Right ventricle myocardium inferior (tissue), 1 donor: Measurements from ENCODE around the gene SMYD3. TPM values are rescaled to one million over a fixed set of nuclear protein-coding genes. Genes with fewer than 3 reads are reported as not detected.
"Not testable (repeated sequence)": the region's sequence is repeated elsewhere in the genome, so short reads cannot be mapped to it uniquely, and the experiment has no call there.

Experiments
- ATAC-seq: fragments of 200-7000 bp; cut with Tn5 transposase; one replicate; pipeline ENCODE4 v1.9.1; 2020; ENCODE audit warnings: mild to moderate bottlenecking, moderate library complexity
- DNase-seq: peaks from one replicate; pipeline ENCODE4 v3.0.0; 2021; ENCODE audit errors: missing footprints
- intact Hi-C: fragments of 100-400 bp; cut with DNase I; formaldehyde crosslinking; loops from one replicate; pipeline ENCODE4 v1.11.0; 2022
- total RNA-seq: library from RNA; stranded (reverse); fragmentation: NEBNext Ultra II Directional; extraction: Animal tissue kit (Norgen Biotek cat#: 25700); gene quantifications from one replicate; pipeline ENCODE4 v1.2.1, GENCODE V29; 2021
- donor health status: DM: no; HTN: yes; CAD: no; lungs with severe emphysema.

SMYD3 gene
- total RNA-seq, 1 donor from 2014 or later = 8.8 TPM

DNA sequence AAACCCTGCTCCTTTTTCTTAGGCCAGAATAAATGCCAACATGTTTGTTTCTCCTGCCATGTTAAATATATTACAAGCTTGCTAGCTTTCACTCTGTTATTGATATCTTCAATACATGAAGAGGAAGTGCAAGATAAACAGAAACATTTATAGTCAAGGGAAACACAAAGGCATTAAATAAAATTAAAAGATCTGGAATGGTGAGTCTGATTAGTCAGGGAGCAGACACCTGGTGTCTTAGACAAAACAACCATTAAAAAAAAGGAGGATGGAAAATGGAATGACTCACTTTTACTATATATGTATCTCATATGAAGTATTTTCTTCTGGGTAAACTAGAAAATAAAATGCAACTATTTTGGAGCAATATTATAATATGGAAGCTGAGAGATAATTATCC, 123.3 kb downstream of the SMYD3 start:
- ATAC-seq (no peak), DNase-seq (no peak)
- intact Hi-C loops = no loop called here

DNA sequence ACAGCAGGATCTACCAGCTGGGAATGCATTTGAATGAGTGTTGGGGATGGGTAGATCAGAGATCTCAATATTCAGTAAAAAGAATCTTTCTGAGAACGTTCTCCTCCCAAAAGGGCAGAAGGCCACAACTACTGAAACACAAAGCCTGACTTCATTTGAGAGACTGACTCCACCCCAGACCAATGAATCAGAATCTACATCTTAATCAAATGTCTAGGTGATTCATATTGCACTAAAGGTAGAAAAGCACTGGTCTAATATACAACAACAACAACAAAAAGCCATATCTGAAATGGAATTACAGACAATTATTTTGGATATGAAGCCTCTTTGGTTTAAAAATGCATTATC, 123.9 kb downstream of the SMYD3 start:
- ATAC-seq (no peak), DNase-seq (no peak)

DNA sequence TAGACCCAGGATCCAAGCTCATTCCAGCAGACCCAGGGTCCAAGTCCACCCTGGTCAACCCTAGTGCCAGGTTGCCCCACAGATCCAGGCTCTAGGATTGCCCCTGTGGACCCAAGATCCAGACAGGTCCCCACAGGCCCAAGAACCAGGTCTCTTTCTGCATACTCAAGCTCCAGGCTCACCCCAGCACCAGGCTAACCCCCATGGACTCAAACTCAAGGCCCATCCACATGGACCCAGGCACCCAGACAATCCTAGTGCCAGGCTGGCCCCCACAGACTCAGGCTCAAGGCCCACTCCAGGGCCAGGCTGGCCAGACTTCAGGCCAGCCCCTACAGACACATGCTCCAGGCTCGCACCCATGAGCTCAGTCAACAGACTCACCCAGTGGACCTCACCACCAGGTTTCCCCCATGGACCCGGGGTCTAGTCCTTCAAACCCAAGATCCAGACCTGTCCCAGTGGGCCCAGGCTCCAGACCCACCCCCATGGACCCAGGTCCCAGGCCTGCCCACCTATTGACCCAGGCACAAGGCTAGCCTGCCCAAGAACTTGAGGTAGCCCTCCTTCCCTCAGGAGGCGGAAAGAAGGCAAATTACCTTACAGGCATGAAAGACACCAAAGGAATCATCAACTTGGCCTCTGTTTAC, 124.4 kb downstream of the SMYD3 start:
- no peak for ATAC-seq
- no peak for DNase-seq
- intact Hi-C loops = no loop called here

More for the DNA sequence above, 123.9 kb downstream of the SMYD3 start:
- intact Hi-C loops = no loop called here

DNA sequence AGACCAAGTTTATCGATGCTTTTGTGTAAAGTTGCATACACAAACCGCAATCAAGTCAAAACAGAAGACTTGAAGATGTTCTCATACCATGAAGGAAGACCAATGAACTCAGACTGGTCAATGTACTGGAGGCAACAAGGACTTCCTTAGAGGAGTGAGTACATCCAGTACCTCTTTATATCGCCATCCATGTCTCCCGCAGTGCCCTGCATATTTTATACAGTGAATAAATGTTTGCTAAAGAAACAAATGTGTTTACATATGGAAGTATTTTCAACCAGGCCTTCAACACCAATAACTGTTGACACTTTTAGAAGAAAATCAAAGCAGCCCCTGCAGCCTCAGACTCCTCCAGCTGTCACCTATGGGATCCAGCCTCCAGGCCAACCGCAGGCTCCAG, 125.6 kb downstream of the SMYD3 start:
- ATAC-seq = no peak
- intact Hi-C loops = no loop called here

DNA sequence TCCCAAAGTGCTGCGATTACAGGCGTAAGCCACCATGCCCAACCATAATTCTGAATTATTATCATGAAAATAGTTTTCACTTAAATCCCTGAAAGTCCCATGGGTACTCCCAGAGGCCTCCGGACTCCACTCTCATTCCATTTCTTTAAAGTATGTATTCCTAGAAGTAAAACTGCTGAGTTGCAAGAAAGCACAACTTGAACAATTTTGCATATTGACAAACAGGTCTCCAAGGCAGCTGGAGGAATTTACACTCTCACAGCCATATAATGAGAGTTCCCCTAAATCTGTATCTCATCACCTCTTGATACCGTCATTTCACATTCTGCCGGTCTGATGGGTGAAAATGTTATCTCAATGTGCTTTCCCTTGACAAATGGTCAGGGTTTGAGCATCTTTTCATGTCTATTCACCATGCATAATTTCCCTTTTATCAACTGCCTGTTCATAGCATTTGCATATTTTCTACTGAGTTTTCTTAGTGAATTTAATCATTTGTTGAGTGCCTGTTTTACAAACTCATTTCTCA, 129.4 kb downstream of the SMYD3 start:
- no peak for ATAC-seq
- no peak for DNase-seq
- intact Hi-C loops = no loop called here

More for the DNA sequence above, 125.6 kb downstream of the SMYD3 start:
- no peak for DNase-seq

DNA sequence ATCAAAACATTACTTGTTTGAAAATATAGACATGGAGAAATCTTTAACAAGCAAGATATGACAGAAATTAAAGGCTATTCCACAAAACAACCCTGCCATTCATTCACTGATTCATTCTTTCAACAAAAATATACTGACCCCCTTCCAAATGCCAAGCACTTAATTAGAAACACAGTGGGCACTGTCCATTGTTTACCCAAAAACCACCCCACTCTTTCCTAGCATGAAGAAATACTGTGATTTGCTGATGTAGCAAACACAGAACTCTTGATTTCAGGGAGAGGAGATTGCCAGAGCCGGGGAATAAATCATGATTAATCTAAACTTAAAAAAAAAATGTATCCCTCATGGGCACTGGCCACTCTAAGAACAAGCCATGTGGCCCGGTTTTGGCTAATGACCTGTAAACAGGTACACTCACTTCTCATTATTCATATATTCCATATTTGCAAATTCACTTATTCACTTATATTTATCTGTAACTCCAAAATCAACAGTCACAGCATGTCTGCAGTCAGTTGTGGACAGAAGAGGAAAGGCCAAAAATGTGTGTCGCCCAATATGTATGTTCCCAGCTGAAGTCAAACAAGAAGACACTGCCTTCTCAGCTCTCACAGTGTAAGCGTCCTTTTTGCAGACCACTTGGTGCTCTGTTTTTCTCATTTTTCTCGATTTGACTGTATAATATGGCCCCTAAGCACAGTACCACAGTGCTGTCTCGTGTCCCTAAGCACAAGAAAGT, 133.1 kb downstream of the SMYD3 start:
- ATAC-seq (no peak), DNase-seq (no peak)
- intact Hi-C loops = no loop called here

DNA sequence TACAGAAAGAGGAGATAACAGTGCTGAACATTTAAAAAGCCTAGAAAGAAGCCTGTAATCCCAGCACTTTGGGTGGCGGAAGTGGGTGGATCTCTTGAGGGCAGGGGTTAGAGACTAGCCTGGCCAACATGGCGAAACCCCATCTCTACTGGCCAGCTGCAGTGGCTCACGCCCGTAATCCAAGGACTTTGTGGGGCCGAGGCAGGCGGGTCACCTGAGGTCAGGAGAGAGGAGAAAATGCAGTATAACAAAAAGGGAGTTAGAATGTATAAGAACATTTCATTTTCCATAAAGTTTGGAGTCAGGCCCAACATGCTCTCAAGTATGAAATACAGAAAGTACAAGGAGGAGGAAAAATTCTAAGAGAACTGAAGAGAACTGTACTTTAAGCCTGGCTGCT, 134.5 kb downstream of the SMYD3 start:
- ATAC-seq (peak; percentile 42), DNase-seq (no peak)
- intact Hi-C loops = no loop called here

DNA sequence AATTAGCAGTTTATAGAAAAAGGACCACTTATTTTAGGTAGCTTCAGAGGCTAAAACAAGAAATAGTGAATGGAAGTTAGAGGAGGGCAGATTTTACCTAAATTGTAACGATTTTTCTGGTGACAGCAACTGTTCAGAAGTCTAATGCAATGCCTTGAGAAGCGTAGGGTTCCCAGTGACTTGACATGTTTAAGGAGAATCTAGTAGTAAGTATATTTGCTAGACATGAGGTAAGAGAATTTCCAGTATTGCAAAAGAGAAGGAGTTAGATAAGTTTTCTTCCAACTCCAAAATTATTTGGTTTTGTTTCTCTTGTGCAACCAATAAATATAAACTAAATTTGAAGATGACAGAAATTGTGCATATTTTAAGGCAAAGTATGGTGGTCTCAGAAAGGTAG, 140.0 kb downstream of the SMYD3 start:
- ATAC-seq (no peak), DNase-seq (no peak)
- intact Hi-C loops = no loop called here

DNA sequence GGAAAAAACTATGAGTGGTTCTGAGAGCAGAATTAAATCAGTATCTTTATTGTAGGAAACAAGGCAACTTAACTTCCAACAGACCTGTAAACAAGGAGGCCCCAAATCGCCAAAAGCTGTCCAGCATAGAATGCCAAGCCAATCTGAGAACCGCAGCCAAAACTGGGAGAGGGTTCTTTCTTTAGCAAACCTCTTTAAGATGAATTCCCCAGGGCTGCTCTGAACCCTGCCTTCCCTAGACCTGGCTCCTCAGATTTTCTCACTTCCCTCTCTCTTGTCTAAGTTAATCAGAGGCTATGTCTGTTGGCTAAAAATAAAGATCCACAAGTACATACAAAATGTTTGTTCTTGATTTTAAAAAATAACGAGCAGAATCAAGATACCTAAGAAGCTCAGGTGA, 141.4 kb downstream of the SMYD3 start:
- DNase-seq (no peak), ATAC-seq (no peak)
- intact Hi-C loops = no loop called here

DNA sequence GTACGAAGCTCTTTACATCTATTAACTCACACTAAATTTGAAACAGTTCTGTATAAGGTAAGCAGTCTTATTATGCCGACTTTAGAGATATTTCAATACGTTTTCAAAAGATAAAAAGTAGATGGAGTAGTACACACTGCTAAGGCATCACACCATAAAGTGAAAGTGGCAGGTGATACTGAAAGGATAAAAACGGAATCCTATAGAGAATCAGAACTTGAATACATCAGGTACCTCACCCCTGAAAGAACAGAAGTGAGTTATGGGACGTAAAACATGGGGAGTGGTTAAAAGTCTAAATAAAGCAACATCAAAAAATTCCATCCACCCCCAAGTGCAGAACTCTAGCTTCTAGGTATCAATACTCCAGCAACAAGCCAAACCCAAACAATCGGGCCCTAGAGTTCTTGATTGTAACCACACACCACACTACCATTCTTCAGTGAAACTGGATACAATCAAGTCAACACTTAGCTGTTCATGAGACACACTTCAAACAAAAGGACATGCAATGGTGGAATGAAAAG, 142.6 kb downstream of the SMYD3 start:
- ATAC-seq = no peak
- no peak for DNase-seq
- intact Hi-C loops = no loop called here

DNA sequence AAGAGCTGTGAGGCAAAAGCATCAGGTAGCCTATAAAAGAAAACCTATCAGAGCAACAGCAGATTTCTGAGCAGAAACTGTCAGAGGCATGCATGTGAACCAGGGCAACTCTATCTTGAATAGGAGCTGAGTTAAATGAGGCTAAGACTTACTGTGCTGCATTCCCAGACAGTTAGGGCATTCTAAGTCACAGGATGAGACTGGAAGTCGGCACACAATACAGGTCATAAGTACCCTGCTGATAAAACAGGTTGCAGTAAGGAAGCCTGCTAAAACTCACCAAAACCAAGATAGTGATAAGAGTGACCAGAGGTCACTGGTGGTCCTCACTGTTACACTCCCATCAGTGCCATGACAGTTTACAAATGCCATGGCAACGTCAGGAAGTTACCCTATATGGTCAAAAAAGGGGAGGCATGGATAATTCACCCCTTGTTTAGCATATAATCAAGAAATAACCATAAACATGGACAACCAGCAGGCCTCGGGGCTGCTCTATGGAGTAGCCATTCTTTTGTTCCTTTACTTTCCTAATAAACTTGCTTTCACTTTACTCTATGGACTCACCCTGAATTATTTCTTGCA, 150.0 kb downstream of the SMYD3 start:
- DNase-seq, ATAC-seq, intact Hi-C loops: not testable (repeated sequence)

DNA sequence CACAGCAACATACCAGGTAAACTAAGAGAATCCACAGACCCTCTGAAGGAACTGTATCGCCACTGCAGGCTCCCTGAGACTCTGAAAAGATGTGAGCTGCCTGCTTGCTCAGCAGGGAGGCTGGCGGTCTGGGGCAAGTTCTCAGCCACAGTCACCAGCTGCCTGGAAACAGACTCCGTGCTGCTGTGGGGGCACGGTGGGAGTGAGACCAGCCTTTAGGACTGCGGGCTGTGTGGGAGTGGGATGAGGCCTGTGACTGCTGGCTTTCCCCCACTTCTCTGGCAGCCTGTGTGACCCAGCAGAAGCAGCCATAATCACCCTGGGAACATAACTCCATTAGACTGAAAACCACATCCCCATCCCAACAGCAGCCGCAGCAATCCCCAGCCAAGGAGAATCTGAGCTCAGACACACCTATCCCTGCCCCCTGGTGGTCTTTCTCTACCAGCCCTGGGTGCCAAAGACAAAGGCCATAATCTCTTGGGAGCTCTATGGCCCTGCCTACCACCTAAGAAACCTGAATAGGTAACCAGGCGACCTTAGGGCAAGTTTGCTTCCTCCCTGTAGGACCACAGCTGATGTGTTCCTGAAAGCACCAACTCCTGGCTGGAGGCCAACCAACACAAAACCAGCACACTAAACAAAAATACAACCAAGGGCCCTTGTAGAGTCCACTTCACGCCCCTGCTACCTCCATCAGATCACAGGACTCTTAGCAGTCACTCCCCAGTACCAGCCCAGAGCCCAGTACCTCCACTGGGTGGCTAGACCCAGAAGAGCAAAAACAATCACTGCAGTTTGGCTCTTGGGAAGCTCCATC, 151.5 kb downstream of the SMYD3 start:
- DNase-seq (no peak), ATAC-seq (no peak)
- intact Hi-C loops = no loop called here

DNA sequence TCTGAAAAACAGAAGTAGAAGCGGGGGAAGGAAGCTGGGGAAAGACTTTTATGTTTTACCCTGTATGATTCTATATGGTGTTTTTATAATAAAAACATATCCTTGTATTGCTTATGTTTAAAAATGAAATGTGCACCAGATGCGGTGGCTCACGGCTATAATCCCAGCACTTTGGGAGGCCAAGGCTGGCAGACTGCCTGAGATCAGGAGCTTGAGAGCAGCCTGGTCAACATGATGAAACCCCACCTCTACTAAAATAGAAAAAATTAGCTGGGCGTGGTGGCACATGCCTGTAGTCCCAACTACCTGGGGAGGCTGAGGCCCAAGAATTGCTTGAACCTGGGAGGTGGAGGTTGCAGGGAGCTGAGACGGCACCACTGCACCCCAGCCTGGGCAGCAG, 155.4 kb downstream of the SMYD3 start:
- ATAC-seq = no peak
- DNase-seq = no peak
- intact Hi-C loops = no loop called here

DNA sequence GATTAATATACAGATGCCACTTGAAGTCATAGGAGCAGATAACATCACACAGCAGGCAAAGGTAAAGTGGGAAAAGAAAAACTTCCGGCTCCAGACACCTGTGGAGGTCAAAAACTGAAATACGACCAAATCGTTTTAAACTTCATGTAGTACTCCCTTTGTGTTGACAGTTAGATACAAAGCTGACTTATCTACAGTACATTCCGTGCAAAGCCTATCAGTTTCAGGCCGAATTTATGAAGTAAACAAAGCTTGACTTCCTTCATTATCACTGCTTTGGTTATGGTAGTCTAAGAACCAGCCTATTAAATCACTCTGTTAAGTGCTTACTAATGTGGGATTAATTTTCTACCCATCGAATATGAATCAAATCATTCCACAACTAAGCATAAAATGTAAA, 156.3 kb downstream of the SMYD3 start:
- no peak for ATAC-seq
- no peak for DNase-seq
- intact Hi-C loops = no loop called here

DNA sequence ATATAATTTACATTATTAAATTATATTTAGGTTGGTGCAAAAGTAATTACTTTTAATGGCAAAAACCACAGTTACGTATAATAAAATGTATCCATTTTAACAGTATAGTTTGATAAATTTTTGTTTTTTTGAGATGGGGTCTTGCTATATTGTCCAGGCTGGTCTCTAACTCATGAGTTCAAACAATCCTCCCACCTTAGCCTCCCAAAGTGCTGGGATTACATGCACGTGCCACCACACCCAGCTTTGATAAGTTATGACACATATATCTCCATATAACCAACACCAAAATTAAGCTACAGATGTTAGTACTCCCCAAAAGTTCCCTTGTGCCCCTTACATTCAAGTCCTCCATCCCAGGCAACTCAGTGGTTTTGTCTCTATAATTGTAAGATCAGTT, 163.1 kb downstream of the SMYD3 start:
- no peak for DNase-seq
- intact Hi-C loops = no loop called here
- no peak for ATAC-seq

DNA sequence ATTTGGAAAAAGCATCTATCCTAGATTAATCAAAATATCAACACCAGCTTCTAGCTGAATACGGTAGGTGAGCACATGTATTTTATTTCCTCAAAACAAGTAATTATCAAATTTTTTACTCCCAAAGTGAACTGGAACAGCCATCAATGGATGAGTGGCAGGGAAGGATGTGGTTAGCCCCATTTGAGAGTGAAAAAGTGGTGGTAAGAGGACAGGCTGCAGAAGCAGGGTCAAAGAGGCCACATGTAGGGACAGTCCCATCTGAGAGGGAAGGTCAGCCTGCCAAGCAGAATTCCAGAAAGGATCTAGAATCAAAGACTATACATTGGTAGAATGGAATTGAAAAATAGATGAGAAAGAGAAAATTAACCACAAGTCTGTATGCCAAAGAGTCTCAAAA, 163.8 kb downstream of the SMYD3 start:
- DNase-seq (no peak), ATAC-seq (no peak)
- intact Hi-C loops = no loop called here

DNA sequence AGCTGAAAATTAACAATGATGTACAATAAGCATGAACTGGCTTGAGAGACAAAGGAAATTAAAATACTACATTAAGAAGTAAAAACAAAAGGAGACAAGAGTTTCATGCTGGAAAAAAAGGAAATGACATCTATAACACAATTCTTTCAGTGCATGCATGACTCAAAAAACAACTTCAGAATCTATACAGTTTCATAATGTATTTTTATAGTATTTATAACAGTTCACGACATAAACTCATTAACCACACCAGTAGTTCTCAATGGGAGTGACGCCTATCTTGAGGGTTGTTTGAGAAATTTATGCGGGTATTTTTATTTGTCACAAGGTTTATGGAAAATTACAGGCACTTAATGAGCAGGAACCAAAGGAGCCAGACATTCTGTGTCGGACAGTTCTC, 168.5 kb downstream of the SMYD3 start:
- intact Hi-C loops = no loop called here
- ATAC-seq (no peak), DNase-seq (no peak)

DNA sequence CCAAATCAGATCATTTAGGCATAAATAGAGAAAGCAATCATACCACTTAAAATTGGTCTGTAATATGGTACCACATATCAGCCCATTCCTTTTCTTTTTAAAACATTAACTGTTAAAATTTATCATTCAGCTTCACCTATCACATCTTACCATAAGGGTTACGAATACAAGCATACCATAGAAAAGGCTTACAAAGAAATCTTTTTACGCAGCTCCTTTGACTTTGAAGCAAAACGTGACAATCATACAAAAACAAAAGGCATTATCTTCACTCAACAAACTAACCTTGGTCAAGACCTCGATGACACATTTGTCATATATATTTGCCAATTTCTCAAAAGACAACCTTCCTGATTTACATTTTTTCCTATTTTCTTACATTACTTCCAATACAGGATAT, 169.0 kb downstream of the SMYD3 start:
- intact Hi-C loops = no loop called here
- ATAC-seq = no peak

DNA sequence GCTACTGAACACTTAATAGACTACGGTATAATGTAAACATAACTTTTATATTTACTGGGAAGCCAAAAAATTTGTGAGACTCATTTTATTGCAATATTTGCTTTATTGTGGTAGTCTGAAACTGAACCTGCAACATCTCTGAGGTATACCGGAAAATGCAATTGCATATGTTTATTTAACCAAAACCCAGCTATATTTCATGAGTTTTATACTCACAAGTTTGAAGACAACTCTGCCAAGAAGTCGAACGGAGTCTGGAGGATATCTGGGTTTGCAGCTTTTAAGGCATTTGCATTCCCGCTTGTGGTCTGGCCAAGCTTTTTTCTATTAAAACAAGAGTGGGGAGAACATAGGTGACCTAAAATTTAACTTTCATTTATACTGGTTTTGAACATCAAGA, 171.9 kb downstream of the SMYD3 start:
- intact Hi-C loops = no loop called here
- no peak for DNase-seq
- ATAC-seq = no peak

More for the DNA sequence above, 169.0 kb downstream of the SMYD3 start:
- no peak for DNase-seq
